D341Med (cell line): ENCODE results near the gene ADAMTSL3.
"Not testable (repeated sequence)": the region's sequence is repeated elsewhere in the genome, so short reads cannot be mapped to it uniquely, and the experiment has no call there.

Source experiments
- DNase-seq: peaks from one replicate; pipeline ENCODE4 v3.0.0; 2012; ENCODE audit warnings: low spot score

ADAMTSL3 gene

GRCh38 chr15:84034578-84035398, 380.9 kb downstream of the ADAMTSL3 start:
- DNase-seq = peak; percentile 38

DNA sequence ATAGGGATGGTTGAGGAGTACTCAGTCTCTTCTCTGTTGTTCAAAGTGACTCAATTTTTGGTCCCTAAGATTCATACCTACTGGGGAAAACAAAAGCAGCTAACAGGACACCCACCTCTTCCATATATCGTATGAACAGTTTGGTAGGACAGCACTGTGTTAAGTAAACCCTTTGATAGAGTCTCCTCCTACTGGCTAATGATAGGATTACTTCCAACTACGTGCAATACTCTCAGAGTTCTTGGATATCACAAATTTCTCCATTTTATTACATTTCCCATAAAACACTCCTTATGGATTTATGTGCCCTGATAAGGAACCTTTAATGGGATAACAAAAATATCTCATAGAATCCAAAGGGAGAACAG, 381.5 kb downstream of the ADAMTSL3 start:
- no peak for DNase-seq

DNA sequence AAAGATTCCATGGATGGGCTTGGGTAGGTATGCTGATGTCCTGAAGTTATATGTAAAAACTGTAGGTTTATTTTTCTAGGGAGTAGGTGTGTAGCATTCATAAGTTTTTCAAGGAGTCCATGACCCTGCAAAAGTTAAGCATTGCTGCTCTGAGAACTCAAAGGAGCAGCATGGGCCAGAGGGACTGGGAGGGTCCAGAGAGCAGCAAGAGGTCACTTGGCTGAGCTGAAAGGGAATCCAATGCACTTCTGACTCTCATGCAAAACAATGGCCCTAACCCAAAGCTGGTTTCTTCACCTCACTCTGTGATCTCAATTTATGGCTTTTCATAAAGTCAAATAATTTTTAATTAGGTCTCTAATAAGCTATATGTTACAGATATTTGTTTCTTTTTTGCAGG, 383.4 kb downstream of the ADAMTSL3 start:
- no peak for DNase-seq

- not testable (repeated sequence) for DNase-seq
Observed at GRCh38 chr15:84042434-84043056, 388.6 kb downstream of the ADAMTSL3 start.

- no peak for DNase-seq
Observed at GRCh38 chr15:84046064-84046637, 392.2 kb downstream of the ADAMTSL3 start.

DNA sequence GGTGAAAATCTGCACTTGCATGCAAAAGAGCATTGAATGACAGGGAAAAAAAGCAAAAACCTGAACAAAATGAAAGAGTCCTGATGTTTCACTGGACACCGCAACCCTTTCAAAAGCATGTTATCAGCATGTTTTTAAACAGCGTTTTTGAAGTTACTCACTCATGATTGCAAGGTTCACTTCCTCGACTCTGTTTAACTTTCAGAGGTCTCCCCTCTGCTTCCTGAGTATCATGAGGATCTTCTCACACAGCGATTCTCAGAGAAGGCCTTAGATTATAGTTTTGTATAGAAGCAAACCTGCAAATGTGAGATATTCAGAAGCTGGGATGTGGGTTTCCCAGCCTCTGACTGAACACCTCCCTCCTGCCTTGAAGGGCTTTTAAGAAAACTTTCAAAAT, 395.6 kb downstream of the ADAMTSL3 start:
- DNase-seq = not testable (repeated sequence)

DNA sequence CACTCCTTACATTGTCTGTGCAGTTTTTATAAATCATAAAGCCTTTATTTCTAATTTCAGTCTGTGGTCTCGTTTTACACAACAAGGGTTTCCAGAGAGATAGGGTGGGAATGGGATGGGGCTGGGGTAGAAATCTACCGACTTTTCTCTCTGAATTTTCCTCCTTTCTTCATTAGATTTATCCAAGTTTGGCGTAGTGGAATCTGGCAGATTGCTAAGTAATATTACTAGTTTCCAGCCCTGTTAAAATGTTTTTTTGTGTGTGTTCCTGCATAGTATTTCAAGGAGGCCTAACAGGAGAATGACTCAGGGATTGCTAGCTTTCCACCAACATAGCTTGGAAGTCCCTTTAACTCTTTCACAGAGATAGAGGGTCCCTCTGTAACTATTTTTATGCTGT, 396.2 kb downstream of the ADAMTSL3 start:
- DNase-seq = no peak

DNA sequence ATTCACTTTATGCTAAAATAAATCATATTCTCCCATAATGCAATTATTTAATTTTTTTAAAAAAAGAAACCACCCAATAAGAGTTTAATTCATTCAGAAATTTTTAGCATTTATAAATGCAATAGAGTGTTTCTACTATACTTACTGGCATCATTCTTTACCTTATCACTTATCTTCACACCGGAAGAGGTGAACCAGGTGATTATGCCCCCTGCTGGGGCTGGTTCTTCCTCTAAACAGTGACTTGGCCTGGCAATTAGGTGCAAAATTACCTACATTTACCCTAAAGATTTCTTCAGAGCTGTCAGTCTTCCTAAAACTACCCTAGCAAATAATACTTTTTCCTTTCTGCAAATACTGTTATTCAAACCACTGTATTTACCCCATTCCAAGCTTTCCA, 397.2 kb downstream of the ADAMTSL3 start:
- not testable (repeated sequence) for DNase-seq

- not testable (repeated sequence) for DNase-seq
Observed at GRCh38 chr15:84054544-84054943, 400.6 kb downstream of the ADAMTSL3 start.

- DNase-seq = no peak
Observed at GRCh38 chr15:84057714-84058331, 403.9 kb downstream of the ADAMTSL3 start.

- DNase-seq = not testable (repeated sequence)
Observed at GRCh38 chr15:84063674-84064073, 409.8 kb downstream of the ADAMTSL3 start.

- not testable (repeated sequence) for DNase-seq
Observed at GRCh38 chr15:84068674-84069073, 414.8 kb downstream of the ADAMTSL3 start.

GRCh38 chr15:84078038-84078437, 424.1 kb downstream of the ADAMTSL3 start:
- not testable (repeated sequence) for DNase-seq

GRCh38 chr15:84079325-84079884, 425.5 kb downstream of the ADAMTSL3 start:
- DNase-seq = not testable (repeated sequence)

GRCh38 chr15:84079885-84080777, 426.2 kb downstream of the ADAMTSL3 start:
- DNase-seq = peak; percentile 43

GRCh38 chr15:84080778-84081084, 426.8 kb downstream of the ADAMTSL3 start:
- DNase-seq = not testable (repeated sequence)

- no peak for DNase-seq
Observed at GRCh38 chr15:84081391-84082168, 427.7 kb downstream of the ADAMTSL3 start.

GRCh38 chr15:84082739-84083138, 428.8 kb downstream of the ADAMTSL3 start:
- DNase-seq = no peak

- DNase-seq = not testable (repeated sequence)
Observed at GRCh38 chr15:84086071-84086470, 432.1 kb downstream of the ADAMTSL3 start.
